Epithelial cell of proximal tubule (primary cell): ENCODE data around the gene FXYD5. TPM values are rescaled to one million over a fixed set of nuclear protein-coding genes. Genes with fewer than 3 reads are reported as not detected.

Experiments
- DNase-seq: peaks from one replicate; pipeline ENCODE4 v3.0.0-alpha.2; 2011; ENCODE audit warnings: low read depth
- H3K4me3 ChIP-seq: 2 replicates; pipeline ENCODE4 v1.5.1; 2011; ENCODE audit warnings: low read depth, mild to moderate bottlenecking, low read length
- total RNA-seq: library from RNA; depleted of rRNA; stranded (reverse); fragments of >200 nt; gene quantifications from 2 replicates; pipeline ENCODE4 v1.2.3, GENCODE V29; 2015
- TF ChIP-seq, protein P1 (sequence below): conservative IDR thresholded peaks from 2 replicates; pipeline ENCODE4 v1.5.1; 2012; ENCODE audit warnings: low read depth, mild to moderate bottlenecking, low read length

Gene FXYD5
- total RNA-seq, 1 donor from 2014 or later: 107 TPM

GRCh38 chr19:35176181-35176570 lies 21.6 kb downstream of the FXYD5 start:
- no peak overlapping the region for H3K4me3 ChIP-seq
- no peak for DNase-seq
- TF ChIP-seq, protein P1, sequence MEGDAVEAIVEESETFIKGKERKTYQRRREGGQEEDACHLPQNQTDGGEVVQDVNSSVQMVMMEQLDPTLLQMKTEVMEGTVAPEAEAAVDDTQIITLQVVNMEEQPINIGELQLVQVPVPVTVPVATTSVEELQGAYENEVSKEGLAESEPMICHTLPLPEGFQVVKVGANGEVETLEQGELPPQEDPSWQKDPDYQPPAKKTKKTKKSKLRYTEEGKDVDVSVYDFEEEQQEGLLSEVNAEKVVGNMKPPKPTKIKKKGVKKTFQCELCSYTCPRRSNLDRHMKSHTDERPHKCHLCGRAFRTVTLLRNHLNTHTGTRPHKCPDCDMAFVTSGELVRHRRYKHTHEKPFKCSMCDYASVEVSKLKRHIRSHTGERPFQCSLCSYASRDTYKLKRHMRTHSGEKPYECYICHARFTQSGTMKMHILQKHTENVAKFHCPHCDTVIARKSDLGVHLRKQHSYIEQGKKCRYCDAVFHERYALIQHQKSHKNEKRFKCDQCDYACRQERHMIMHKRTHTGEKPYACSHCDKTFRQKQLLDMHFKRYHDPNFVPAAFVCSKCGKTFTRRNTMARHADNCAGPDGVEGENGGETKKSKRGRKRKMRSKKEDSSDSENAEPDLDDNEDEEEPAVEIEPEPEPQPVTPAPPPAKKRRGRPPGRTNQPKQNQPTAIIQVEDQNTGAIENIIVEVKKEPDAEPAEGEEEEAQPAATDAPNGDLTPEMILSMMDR: no peak

DNA sequence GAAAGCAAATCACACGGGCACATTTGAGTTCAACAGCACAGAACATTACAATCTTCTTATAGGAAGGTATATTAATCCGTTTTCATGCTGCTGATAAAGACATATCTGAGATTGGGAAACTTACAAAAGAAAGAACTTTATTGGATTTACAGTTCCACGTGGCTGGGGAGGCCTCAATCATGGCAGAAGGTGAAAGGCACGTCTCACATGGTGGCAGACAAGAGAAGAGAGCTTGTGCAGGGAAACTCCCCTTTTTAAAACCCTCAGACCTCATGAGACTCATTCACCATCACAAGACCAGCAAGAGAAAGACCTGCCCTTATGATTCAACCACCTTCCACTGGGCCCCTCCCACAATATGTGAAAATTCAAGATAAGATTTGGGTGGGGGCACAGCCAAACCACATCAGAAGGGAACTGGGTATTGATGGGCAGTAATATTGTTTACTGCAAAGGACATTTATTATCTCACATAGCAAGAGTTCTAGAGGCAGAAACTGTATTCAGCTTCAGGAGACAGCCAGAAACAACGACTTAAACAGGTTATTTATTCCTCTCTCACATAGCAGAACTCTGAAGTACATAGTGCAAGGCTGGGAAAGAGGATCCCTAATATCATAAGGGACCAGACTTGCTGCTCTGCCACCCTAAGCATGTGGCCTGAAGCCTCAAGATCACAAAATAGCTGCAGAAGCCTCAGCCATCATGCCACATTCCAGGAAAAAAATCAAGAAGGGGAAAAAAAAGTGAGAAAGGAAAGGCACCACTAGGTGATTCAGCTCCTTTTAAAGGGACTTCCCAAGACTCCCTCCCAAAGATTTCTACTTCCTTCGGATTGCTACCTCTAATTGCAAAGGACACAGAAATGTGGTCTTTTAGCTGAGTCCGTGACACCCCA lies 23.1 kb downstream of the FXYD5 start:
- TF ChIP-seq, protein P1: no peak
- no peak overlapping the region for H3K4me3 ChIP-seq
- DNase-seq: no peak

DNA sequence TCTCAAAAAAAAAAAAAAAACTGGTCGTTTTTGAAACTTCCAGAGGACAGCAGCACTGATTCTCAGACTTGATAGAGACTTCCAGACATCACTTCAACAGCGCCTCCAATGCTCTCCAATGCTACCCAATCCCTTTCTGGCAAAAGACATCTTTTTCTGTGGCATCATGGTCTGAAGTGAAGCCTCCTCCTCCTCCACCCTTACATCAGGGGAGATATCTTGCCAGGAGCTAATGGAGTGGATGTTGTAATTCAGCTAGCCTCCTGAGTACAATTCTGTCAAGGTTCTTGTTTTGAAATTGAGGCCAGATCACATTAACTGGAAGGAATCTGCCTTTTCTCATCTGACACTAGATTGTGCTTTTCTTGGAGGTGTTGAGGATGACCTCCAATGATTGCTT lies 24.2 kb downstream of the FXYD5 start:
- TF ChIP-seq, protein P1: no peak
- no peak for DNase-seq
- no peak overlapping the region for H3K4me3 ChIP-seq

GRCh38 chr19:35179830-35180229 lies 25.3 kb downstream of the FXYD5 start:
- no peak overlapping the region for H3K4me3 ChIP-seq
- TF ChIP-seq, protein P1: no peak
- no peak for DNase-seq

DNA sequence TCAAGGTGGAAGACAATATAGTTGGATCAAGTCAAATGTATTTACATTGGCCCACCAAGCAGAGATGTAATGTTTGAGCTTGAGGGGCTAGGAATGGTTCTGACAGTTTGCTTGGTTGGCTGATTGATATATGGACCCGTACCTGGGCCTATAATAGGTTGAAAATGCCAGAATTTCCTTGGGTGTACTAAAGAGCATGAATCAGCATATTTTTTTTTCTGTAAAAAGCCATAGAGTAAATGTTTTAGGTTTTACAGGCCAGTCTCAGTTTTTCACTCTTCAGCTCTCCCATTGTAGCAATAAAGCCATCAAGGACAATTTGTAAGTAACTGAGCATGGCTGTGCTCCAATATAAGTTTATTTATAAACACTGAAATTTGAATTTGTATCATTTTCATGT lies 26.9 kb downstream of the FXYD5 start:
- DNase-seq: no peak
- TF ChIP-seq, protein P1: no peak
- no peak overlapping the region for H3K4me3 ChIP-seq

DNA sequence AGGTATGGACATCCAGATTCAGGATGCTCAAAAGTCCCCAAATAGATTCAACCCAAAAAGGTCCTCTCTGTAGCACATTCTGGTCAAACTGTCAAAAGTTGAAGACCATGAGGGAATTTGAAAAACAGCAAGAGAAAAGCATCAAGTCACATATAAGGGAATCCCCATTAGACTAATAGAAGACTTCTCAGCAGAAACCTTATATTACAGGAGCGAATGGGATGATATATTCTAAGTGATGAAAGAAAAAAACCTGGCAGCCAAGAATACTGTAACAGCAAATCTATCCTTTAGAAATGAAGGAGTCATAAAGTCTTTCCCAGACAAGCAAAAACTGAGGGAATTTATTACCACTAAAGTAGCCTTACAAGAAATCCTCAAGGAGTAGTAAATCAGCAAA lies 29.7 kb downstream of the FXYD5 start:
- no peak for DNase-seq
- TF ChIP-seq, protein P1: no peak
- no peak overlapping the region for H3K4me3 ChIP-seq

DNA sequence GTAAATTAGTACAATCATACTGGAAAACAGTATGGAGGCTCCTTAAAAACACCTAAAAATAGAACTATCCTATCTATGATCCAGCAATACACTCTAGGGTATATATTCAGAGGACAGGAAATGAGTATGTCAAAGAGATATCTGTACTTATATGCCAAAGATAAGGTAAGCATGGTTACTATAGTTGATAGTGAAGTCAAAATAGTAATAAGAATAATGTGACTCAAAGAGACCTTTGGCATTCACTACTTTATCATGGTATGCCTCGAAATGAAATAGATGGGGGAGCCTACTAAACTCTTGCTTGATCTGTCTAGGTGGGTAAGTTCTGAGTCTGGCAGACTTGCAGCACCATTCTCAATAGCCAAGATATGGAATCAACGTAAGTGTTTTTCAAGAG lies 30.3 kb downstream of the FXYD5 start:
- no peak overlapping the region for H3K4me3 ChIP-seq
- no peak for DNase-seq
- TF ChIP-seq, protein P1: no peak
